HepG2 (cell line): ENCODE data around the gene CTXN1. TPM values are rescaled to one million over a fixed set of nuclear protein-coding genes. Genes with fewer than 3 reads are reported as not detected.

Experiments
- EEA1 ChIP-seq: sonication (generic); formaldehyde crosslinking; IDR thresholded peaks from 2 replicates; pipeline ENCODE4 v1.5.1; 2020; ENCODE audit warnings: mild to moderate bottlenecking, missing genetic modification reagents, borderline replicate concordance
- MEIS2 ChIP-seq: sonication (generic); formaldehyde crosslinking; IDR thresholded peaks from 2 replicates; pipeline ENCODE4 v1.9.0; 2021; ENCODE audit warnings: mild to moderate bottlenecking, missing genetic modification reagents
- NCOA1 ChIP-seq: sonication (generic); formaldehyde crosslinking; IDR thresholded peaks from 2 replicates; pipeline ENCODE4 v1.9.0; 2021; ENCODE audit warnings: missing genetic modification reagents
- RAD21 ChIP-seq: fragments of 450-650 bp; formaldehyde crosslinking; IDR thresholded peaks from 2 replicates; pipeline ENCODE4 v1.5.0; 2020; ENCODE audit warnings: mild to moderate bottlenecking
- RERE ChIP-seq: IDR thresholded peaks from 2 replicates; pipeline ENCODE4 v1.6.1; 2016; ENCODE audit warnings: low read depth, missing genetic modification reagents, missing compliant biosample characterization
- SMC3 ChIP-seq: IDR thresholded peaks from 2 replicates; pipeline ENCODE4 v1.6.1; 2011; ENCODE audit warnings: low read length, improper control_type of control experiment
- ZNF652 ChIP-seq: IDR thresholded peaks from 2 replicates; pipeline ENCODE4 v1.6.1; 2016; ENCODE audit warnings: low read depth, borderline replicate concordance
- polyA plus RNA-seq, 8 experiments: library from polyadenylated mRNA; depleted of rRNA in 3 of 8; stranded (reverse) in 7 of 8; unstranded in 1 of 8; fragments of >200 nt; fragmentation: Illumina TruSeq in 4 of 8; extraction: Trizol in 4 of 8; gene quantifications; 2 replicates each; pipeline versions ENCODE4 v1.2.1 to v1.2.3, GENCODE V29; 2011 to 2016; ENCODE audit warnings: low read depth in 4 of 8, missing spikeins in 1 of 8, mixed read lengths in 1 of 8; ENCODE audit not compliant: insufficient read depth in 1 of 8
- total RNA-seq, 5 experiments: library from RNA; depleted of rRNA; stranded (reverse); fragments of >200 nt; fragmentation: Illumina TruSeq; extraction: Trizol; gene quantifications; 2 replicates each; pipeline ENCODE4 v1.2.3, GENCODE V29; 2016; ENCODE audit warnings: low read depth in 1 of 5
- TF ChIP-seq, protein P1 (sequence below): sonication (generic); formaldehyde crosslinking; conservative IDR thresholded peaks from 2 replicates; pipeline ENCODE4 v1.4.0; 2020; ENCODE audit warnings: missing genetic modification reagents

CTXN1 gene
- total and polyA plus RNA-seq, 2 of the 13 experiments (the other 11 are each of a cell fraction or from before 2014, with no cell fraction given) = 0.11 TPM; not detected in 1

- TF ChIP-seq, protein P1, sequence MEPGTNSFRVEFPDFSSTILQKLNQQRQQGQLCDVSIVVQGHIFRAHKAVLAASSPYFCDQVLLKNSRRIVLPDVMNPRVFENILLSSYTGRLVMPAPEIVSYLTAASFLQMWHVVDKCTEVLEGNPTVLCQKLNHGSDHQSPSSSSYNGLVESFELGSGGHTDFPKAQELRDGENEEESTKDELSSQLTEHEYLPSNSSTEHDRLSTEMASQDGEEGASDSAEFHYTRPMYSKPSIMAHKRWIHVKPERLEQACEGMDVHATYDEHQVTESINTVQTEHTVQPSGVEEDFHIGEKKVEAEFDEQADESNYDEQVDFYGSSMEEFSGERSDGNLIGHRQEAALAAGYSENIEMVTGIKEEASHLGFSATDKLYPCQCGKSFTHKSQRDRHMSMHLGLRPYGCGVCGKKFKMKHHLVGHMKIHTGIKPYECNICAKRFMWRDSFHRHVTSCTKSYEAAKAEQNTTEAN = no peak
- TF ChIP-seq EEA1 (no peak), RERE (CRISPR knock-in tag) (no peak), SMC3 (peak; percentile 46), RAD21 (CRISPR knock-in tag) (peak; percentile 79), MEIS2 (CRISPR knock-in tag) (no peak), NCOA1 (CRISPR knock-in tag) (no peak), ZNF652 (peak; percentile 76)
These were observed 44.9 kb upstream of the CTXN1 start (continued) for GRCh38 chr19:7970716-7971448.
